GM19035 (cell line): ENCODE measurements around the gene RNF43.
A peak's percentile ranks its signal among the peaks of the same experiment; 100 is the strongest.

Experiments
- ATAC-seq: cut with Tn5 transposase; IDR thresholded peaks from one replicate; pipeline ENCODE4 v1.9.1; 2021; ENCODE audit not compliant: unreplicated experiment

The RNF43 gene

GRCh38 chr17:58382872-58383242 is 34.5 kb downstream of the RNF43 start:
- no peak for ATAC-seq

DNA sequence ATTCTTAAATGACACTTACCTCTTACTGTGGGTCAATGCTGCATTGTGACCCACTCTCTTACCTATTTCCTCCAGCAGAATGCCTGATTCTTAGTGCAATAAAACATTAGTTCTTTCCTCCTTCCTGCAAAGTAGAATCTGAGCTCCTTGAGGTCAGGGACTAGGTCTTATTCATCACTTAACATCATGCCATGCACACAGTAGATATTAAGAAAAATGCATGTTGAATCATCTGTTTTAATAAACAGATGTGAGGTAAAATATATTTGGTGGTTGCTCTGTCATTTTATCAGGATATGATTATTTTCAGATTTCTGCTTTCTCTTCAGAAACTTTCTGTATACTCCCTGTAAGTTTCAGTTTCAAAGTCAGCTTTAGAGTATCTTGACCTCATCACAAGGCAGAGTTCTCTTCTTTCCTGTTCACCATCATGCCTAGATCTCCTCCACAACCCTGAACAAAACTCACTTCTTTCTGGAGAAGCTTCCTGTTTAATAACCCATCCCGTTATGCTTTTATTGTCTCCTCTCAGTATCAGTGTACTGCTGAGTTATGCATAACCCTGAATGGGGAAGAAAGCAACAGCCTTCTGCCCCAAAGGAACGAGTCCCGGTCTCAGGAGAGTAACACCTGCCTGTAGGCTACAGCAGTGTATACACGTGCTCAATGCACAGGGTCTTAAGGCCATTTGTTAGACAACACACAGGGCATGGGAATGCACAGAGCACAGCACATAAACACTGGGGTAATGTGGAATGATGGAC is 35.0 kb downstream of the RNF43 start:
- peak; percentile 55 for ATAC-seq

- no peak for ATAC-seq
Observed at GRCh38 chr17:58381124-58382035, 36.0 kb downstream of the RNF43 start.

- ATAC-seq: no peak
Observed at GRCh38 chr17:58380207-58381123, 36.9 kb downstream of the RNF43 start.

DNA sequence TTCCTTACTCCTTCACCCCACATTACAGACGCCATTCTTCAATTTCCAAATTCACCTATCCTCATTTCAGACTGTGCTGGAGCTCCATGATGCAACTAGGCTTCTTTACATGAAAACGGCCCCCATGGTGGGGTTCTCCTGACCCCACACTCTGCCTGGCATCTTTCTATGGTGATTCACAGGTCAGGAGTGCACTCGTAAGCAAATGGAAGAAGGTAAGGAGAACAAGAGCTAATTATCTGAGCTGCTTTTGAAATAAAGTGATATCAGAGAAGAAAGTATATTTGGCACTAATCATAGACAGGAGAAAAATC is 37.9 kb downstream of the RNF43 start:
- ATAC-seq: no peak

- no peak for ATAC-seq
Observed at GRCh38 chr17:58378733-58379510, 38.4 kb downstream of the RNF43 start.

DNA sequence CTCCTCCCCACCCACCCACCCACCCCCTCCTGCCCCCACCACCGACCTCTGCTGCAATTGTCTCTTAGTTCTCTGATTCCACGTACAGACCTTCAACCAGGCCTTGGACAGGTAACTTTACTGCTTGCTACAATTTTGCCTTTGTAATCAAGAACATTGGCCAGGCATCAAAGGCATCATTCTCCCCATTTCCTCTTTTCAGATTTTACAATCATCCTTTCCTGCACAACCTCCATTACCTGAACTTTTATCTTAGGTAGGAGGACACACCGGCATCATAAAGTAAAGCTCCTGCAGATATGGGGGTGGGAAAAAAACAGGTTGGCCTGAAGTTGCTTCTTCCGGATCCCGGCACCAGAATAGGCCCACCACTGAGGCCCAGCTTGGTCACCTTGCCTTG is 39.7 kb downstream of the RNF43 start:
- ATAC-seq: no peak

- ATAC-seq: no peak
Observed at GRCh38 chr17:58377093-58377601, 40.2 kb downstream of the RNF43 start.

DNA sequence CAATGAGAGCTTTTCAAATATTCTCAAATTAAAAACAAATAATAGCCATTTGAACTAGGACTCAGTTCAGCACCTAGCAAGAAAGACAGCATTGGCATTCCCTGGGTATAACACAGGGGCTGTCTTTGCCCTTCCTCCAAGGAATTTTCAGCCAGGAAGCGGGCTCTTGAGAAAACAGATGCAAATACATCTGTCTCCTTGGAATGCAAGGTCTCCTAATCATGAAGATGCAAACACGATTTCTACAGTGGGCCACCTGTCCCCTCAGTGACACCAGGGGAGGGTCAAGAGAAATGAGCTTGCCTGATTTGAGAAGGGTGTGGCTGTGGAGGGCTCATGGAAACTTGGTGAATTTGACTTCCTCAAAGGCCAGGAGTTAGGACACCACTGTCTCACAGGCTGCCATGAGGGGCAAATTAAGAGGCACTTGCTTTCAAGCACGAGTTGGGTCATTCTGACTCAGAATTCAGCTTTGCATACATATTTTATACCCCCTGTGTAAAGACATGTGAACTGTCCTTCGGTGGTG is 40.8 kb downstream of the RNF43 start:
- ATAC-seq: no peak

GRCh38 chr17:58375811-58376210 is 41.5 kb downstream of the RNF43 start:
- ATAC-seq: no peak

GRCh38 chr17:58375256-58375655 is 42.1 kb downstream of the RNF43 start:
- no peak for ATAC-seq

DNA sequence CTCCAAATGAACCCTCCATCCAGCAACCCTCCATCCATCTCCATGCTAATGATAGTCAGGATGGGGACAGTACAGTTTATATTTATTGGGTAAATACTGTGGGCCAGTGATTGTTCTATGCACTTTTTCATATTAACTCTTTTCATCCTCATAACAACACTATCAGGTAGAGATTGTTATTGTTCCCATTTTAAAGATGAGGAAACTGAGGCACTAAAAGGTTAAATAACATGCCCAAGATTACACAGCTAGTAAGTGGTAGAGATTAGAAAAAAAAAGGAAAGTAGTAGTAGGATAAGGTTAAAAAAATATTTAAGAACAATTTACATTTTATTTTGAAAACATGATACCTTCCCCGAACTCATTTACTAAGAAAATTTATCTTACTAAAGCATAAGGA is 43.4 kb downstream of the RNF43 start:
- ATAC-seq: no peak

GRCh38 chr17:58373003-58373402 is 44.3 kb downstream of the RNF43 start:
- ATAC-seq: no peak

DNA sequence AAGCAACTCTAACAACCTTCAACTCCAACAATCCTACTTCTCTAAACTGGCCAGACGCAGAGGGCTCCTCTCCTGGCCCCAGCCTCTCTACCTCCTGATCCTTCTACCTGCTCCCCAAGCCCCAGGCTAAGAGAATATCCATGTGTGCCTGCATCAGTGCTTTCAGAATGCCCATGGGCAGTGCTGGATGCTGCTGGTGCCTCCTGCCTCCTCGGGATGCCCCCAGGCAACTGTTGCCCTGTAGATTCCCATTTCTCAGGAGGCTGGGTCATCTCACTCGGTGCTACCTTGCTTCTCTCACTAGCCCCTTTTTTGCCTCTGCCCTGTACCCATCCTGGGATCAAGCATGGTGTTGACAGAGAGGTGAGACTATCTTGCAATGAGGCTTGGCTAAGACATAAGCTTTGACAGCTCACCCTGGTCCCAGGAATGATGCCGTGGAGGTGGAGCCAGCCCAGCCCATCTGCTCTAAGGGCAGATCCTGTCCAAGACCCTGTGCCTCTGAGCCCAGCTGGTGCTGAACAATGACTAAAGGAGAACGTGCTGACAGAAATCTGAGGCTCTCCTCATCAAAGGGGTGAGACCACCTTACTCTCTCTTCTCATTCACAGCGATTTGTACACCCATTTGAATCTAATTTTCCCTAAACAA is 45.9 kb downstream of the RNF43 start:
- ATAC-seq: no peak

- ATAC-seq: no peak
Observed at GRCh38 chr17:58370716-58371115, 46.6 kb downstream of the RNF43 start.

GRCh38 chr17:58370309-58370708 is 47.0 kb downstream of the RNF43 start:
- no peak for ATAC-seq

DNA sequence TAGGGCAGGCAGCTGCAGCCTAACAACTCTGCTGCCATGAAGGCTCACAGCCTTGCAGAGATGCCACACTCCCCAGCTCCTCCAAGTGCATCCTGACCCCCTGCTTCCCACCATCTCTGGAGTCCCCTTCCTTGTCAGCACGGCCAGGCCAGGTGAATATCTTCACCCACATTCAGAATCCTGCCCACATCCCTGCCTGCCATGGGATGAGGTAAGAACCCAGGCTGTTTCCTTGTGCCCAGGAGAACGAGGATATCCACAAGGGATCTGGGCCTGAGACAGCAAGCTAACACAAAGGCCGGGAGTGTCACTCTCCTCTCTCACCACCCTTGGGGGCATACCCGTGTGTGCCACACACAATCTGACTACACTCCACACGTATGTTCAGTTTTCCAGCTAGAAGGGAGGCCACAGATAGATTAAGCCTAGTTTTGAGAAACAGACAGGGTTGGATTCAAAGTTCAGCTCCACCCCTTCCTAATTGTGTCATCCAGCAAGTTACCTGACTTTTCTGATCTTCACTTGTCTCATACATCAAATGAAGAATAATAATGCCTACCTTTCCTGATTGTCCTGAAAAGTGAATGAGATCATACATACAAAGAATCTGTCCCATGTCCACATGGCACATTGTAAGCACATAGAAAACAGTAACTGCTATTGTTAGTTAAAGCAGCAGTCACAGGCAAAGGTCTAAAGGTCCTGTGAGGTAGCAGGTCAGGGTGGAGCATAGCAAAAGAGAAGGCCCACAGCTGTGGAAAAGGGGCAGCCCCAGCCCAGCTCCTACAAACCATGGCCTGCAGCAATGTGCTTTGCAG is 47.9 kb downstream of the RNF43 start:
- no peak for ATAC-seq

DNA sequence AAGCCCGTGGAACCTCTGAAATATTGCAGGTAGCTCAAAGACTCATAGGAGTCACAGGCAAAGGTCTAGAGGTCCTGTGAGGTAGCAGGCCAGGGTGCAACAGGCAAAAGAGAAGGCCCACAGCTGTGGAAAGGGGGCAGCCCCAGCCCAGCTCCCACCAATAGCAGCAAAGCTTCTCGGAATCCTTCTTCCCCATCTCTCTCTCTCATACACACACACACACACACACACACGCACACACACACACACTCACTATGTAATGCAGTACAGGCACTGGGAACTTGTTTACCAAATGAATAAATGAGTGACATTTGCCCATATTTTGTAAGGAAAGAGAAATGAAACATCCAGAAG is 48.5 kb downstream of the RNF43 start:
- no peak for ATAC-seq
